GM18505 (cell line): ENCODE data around the gene B3GAT1.
"Not testable (repeated sequence)": the region's sequence is repeated elsewhere in the genome, so short reads cannot be mapped to it uniquely, and the experiment has no call there.

ENCODE experiments used
- ATAC-seq: cut with Tn5 transposase; IDR thresholded peaks from one replicate; pipeline ENCODE4 v1.9.1; 2021; ENCODE audit not compliant: unreplicated experiment
- POLR2A ChIP-seq: IDR thresholded peaks from 4 replicates; pipeline ENCODE4 v1.6.1; 2011; ENCODE audit warnings: borderline replicate concordance; ENCODE audit not compliant: insufficient read depth, insufficient read length; ENCODE audit errors: extremely low read depth

Gene B3GAT1

GRCh38 chr11:134412203-134413042, at the start of gene B3GAT1:
TSS of gene B3GAT1 (minus strand) at chr11:134412242. CDS start at chr11:134387659, 24,583 bp downstream.
- no peak for TF ChIP-seq POLR2A
- ATAC-seq: no peak

GRCh38 chr11:134461621-134462020, 49.6 kb upstream of the B3GAT1 start:
- TF ChIP-seq POLR2A: no peak
- no peak for ATAC-seq

GRCh38 chr11:134460881-134461280, 48.8 kb upstream of the B3GAT1 start:
- TF ChIP-seq POLR2A: no peak
- no peak for ATAC-seq

GRCh38 chr11:134460062-134460561, 48.1 kb upstream of the B3GAT1 start:
- no peak for ATAC-seq
- no peak for TF ChIP-seq POLR2A

- ATAC-seq: no peak
- TF ChIP-seq POLR2A: no peak
Observed at GRCh38 chr11:134459246-134460061, 47.4 kb upstream of the B3GAT1 start.

GRCh38 chr11:134457411-134458007, 45.5 kb upstream of the B3GAT1 start:
- not testable (repeated sequence) for ATAC-seq

GRCh38 chr11:134455516-134455915, 43.5 kb upstream of the B3GAT1 start:
- no peak for TF ChIP-seq POLR2A
- no peak for ATAC-seq

GRCh38 chr11:134454146-134454690, 42.2 kb upstream of the B3GAT1 start:
- TF ChIP-seq POLR2A: no peak
- no peak for ATAC-seq

GRCh38 chr11:134453441-134453840, 41.4 kb upstream of the B3GAT1 start:
- no peak for ATAC-seq
- no peak for TF ChIP-seq POLR2A

GRCh38 chr11:134452838-134453155, 40.8 kb upstream of the B3GAT1 start:
- ATAC-seq: no peak
- TF ChIP-seq POLR2A: no peak

GRCh38 chr11:134452026-134452837, 40.2 kb upstream of the B3GAT1 start:
- TF ChIP-seq POLR2A: no peak
- no peak for ATAC-seq

- ATAC-seq: no peak
- no peak for TF ChIP-seq POLR2A
Observed at GRCh38 chr11:134450186-134450585, 38.1 kb upstream of the B3GAT1 start.

GRCh38 chr11:134449713-134450112, 37.7 kb upstream of the B3GAT1 start:
- ATAC-seq: no peak
- TF ChIP-seq POLR2A: no peak

- no peak for ATAC-seq
- TF ChIP-seq POLR2A: no peak
Observed at GRCh38 chr11:134449051-134449450, 37.0 kb upstream of the B3GAT1 start.
